ENCODE measurements around the gene GADD45A. TPM values are rescaled to one million over a fixed set of nuclear protein-coding genes. Genes with fewer than 3 reads are reported as not detected.
A peak's percentile ranks its signal among the peaks of the same experiment; 100 is the strongest.

The GADD45A gene
- total RNA-seq, 1 donor from 2014 or later, result 143 TPM

- H3K36me3 Mint-ChIP-seq (ENCODE audit: unreplicated experiment), result no peaks in the 10 kb centered on the region
- peaks cover 2% of the 10 kb centered on the region for H3K9me3 Mint-ChIP-seq (ENCODE audit: unreplicated experiment)
- TF ChIP-seq CTCF (IDR thresholded peaks at IDR 0.05; ENCODE audit: partially characterized antibody, unreplicated experiment), result no peak
- H3K4me1 Mint-ChIP-seq (ENCODE audit: low read depth, unreplicated experiment), result peaks cover 7% of the 10 kb centered on the region
- H3K4me3 Mint-ChIP-seq (ENCODE audit: unreplicated experiment), result no peak overlapping the region
- H3K27me3 Mint-ChIP-seq (ENCODE audit: unreplicated experiment), result peaks cover 9% of the 10 kb centered on the region
- peak overlapping the region; percentile 79 for H3K27ac Mint-ChIP-seq (ENCODE audit: unreplicated experiment)
- DNase-seq, result no peak
These were observed 36.2 kb upstream of the GADD45A start for GRCh38 chr1:67648582-67649326.

GRCh38 chr1:67650061-67650460 is 34.9 kb upstream of the GADD45A start:
- Mint-ChIP-seq H3K4me1 (ENCODE audit: low read depth, unreplicated experiment) (peaks cover 7% of the 10 kb centered on the region), H3K36me3 (ENCODE audit: unreplicated experiment) (no peaks in the 10 kb centered on the region), H3K9me3 (ENCODE audit: unreplicated experiment) (peaks cover 2% of the 10 kb centered on the region), H3K4me3 (ENCODE audit: unreplicated experiment) (no peak overlapping the region), H3K27me3 (ENCODE audit: unreplicated experiment) (peaks cover 9% of the 10 kb centered on the region), H3K27ac (ENCODE audit: unreplicated experiment) (no peak overlapping the region)
- no peak for DNase-seq
- TF ChIP-seq CTCF (IDR thresholded peaks at IDR 0.05; ENCODE audit: partially characterized antibody, unreplicated experiment), result no peak

- peaks cover 7% of the 10 kb centered on the region for H3K4me1 Mint-ChIP-seq (ENCODE audit: low read depth, unreplicated experiment)
- H3K9me3 Mint-ChIP-seq (ENCODE audit: unreplicated experiment), result peaks cover 2% of the 10 kb centered on the region
- H3K27me3 Mint-ChIP-seq (ENCODE audit: unreplicated experiment), result peaks cover 9% of the 10 kb centered on the region
- H3K27ac Mint-ChIP-seq (ENCODE audit: unreplicated experiment), result no peak overlapping the region
- no peak for TF ChIP-seq CTCF (IDR thresholded peaks at IDR 0.05; ENCODE audit: partially characterized antibody, unreplicated experiment)
- no peak overlapping the region for H3K4me3 Mint-ChIP-seq (ENCODE audit: unreplicated experiment)
- no peaks in the 10 kb centered on the region for H3K36me3 Mint-ChIP-seq (ENCODE audit: unreplicated experiment)
- DNase-seq, result no peak
These were observed 34.0 kb upstream of the GADD45A start for GRCh38 chr1:67651031-67651430.

- Mint-ChIP-seq H3K36me3 (ENCODE audit: unreplicated experiment) (no peaks in the 10 kb centered on the region), H3K4me1 (ENCODE audit: low read depth, unreplicated experiment) (peaks cover 7% of the 10 kb centered on the region), H3K27ac (ENCODE audit: unreplicated experiment) (no peak overlapping the region), H3K9me3 (ENCODE audit: unreplicated experiment) (peaks cover 2% of the 10 kb centered on the region), H3K4me3 (ENCODE audit: unreplicated experiment) (no peak overlapping the region), H3K27me3 (ENCODE audit: unreplicated experiment) (peaks cover 9% of the 10 kb centered on the region)
- no peak for DNase-seq
- no peak for TF ChIP-seq CTCF (IDR thresholded peaks at IDR 0.05; ENCODE audit: partially characterized antibody, unreplicated experiment)
These were observed 32.2 kb upstream of the GADD45A start for GRCh38 chr1:67652800-67653199.

GRCh38 chr1:67653304-67653703 is 31.7 kb upstream of the GADD45A start:
- peaks cover 9% of the 10 kb centered on the region for H3K27me3 Mint-ChIP-seq (ENCODE audit: unreplicated experiment)
- no peak for TF ChIP-seq CTCF (IDR thresholded peaks at IDR 0.05; ENCODE audit: partially characterized antibody, unreplicated experiment)
- peaks cover 2% of the 10 kb centered on the region for H3K9me3 Mint-ChIP-seq (ENCODE audit: unreplicated experiment)
- peak overlapping the region; percentile 10 for H3K27ac Mint-ChIP-seq (ENCODE audit: unreplicated experiment)
- DNase-seq, result no peak
- H3K36me3 Mint-ChIP-seq (ENCODE audit: unreplicated experiment), result no peaks in the 10 kb centered on the region
- H3K4me3 Mint-ChIP-seq (ENCODE audit: unreplicated experiment), result no peak overlapping the region
- H3K4me1 Mint-ChIP-seq (ENCODE audit: low read depth, unreplicated experiment), result peaks cover 7% of the 10 kb centered on the region

All from glutamatergic neuron (in vitro differentiated cells).